ENCODE measurements around the gene ABCC2.
"Not testable (repeated sequence)": the region's sequence is repeated elsewhere in the genome, so short reads cannot be mapped to it uniquely, and the experiment has no call there.

The ABCC2 gene

DNA sequence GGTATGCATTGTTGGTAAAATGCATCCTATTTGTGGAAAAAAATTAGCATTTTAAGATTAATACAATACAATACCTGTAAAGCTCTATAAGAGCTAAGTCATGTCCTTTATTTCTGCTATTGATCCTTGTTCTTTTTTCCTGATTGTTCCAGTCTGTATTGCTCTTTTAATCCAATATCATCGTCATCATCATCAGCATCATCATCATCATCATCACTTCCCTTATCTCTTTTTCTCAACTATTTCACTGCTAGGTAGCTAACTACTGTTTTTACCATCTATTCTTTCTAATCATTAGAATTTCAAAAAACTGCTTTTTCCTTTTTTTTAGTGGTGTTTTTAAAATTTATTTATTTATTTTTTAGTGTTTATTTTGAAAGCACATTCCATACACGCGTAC is 71.2 kb downstream of the ABCC2 start:
- H3K4me3 ChIP-seq (ENCODE audit: control insufficient read depth, low read depth, low read length) = no peak overlapping the region
- DNase-seq (ENCODE audit: low read depth) = no peak
- no peak for TF ChIP-seq CTCF (IDR thresholded peaks at IDR 0.05; ENCODE audit: control insufficient read depth, insufficient read depth, low read depth, low read length, missing control alignments)

DNA sequence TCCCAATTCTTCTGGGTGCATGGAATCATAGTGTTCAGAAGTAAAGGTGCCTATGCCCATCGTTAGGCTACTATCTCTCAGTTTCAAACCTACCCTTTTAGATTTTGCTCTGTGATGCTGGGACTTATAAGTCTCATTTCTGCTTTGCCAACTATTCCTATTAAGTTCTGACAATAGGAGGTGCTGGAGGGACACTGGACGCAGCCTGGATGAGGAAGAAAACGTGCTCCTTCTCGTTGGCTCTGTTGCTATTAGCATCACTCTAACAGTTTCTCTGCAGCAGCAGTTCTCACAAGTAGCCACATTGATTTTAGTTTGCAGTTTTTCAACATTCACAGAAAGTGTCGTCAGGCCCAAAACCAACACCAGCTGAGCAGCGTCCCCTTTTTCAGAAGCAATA is 72.4 kb downstream of the ABCC2 start:
- TF ChIP-seq CTCF (IDR thresholded peaks at IDR 0.05; ENCODE audit: control insufficient read depth, insufficient read depth, low read depth, low read length, missing control alignments) = peak; percentile 76
- DNase-seq (ENCODE audit: low read depth) = peak; percentile 67
- no peak overlapping the region for H3K4me3 ChIP-seq (ENCODE audit: control insufficient read depth, low read depth, low read length)

- H3K4me3 ChIP-seq (ENCODE audit: control insufficient read depth, low read depth, low read length) = no peak overlapping the region
- no peak for DNase-seq (ENCODE audit: low read depth)
- no peak for TF ChIP-seq CTCF (IDR thresholded peaks at IDR 0.05; ENCODE audit: control insufficient read depth, insufficient read depth, low read depth, low read length, missing control alignments)
Observed at GRCh38 chr10:99855479-99856071, 73.1 kb downstream of the ABCC2 start.

DNA sequence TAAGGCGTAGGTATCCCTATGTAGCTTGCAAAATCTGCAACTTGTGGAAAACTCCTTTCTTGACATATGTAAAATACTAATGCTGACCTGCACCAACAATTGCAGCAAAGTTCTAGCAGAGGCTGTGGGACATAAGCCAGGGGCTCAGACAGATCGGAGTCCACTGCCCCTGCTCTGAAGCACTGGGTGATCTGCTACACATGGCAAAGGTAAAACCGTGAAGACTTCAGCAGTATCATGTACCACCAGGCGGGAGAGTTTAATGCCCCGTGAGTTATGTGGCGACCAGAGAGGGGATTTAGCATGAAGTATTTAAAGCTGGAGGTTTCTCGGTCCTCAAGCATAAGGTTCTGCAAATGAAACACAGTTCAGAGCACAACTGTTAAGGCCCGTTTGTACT is 76.4 kb downstream of the ABCC2 start:
- no peak for TF ChIP-seq CTCF (IDR thresholded peaks at IDR 0.05; ENCODE audit: control insufficient read depth, insufficient read depth, low read depth, low read length, missing control alignments)
- H3K4me3 ChIP-seq (ENCODE audit: control insufficient read depth, low read depth, low read length) = no peak overlapping the region

GRCh38 chr10:99859585-99859984 is 77.1 kb downstream of the ABCC2 start:
- no peak for DNase-seq (ENCODE audit: low read depth)
- no peak overlapping the region for H3K4me3 ChIP-seq (ENCODE audit: control insufficient read depth, low read depth, low read length)
- peak; percentile 24 for TF ChIP-seq CTCF (IDR thresholded peaks at IDR 0.05; ENCODE audit: control insufficient read depth, insufficient read depth, low read depth, low read length, missing control alignments)

More for the DNA sequence above, 76.4 kb downstream of the ABCC2 start:
- DNase-seq (ENCODE audit: low read depth) = no peak

DNA sequence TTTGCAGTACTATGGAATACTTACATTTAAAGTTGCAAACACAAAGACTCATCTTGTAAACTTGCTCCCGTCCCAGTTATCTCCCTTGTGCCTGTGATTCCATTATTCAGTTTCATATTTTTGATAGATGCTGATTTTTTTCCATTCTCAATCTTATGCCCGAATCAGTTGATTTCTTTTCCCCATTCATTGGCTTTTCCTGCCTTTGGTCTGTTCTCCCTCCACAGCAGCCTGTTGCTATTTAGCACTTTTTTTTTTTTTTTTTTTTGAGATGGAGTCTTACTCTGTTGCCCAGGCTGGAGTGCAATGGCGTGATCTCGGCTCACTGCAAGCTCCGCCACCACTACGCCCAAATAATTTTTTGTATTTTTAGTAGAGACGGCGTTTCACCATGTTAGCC is 78.0 kb downstream of the ABCC2 start:
- TF ChIP-seq CTCF (IDR thresholded peaks at IDR 0.05; ENCODE audit: control insufficient read depth, insufficient read depth, low read depth, low read length, missing control alignments) = no peak
- no peak for DNase-seq (ENCODE audit: low read depth)
- no peak overlapping the region for H3K4me3 ChIP-seq (ENCODE audit: control insufficient read depth, low read depth, low read length)

- H3K4me3 ChIP-seq (ENCODE audit: control insufficient read depth, low read depth, low read length) = not testable (repeated sequence)
- peak; percentile 87 for DNase-seq (ENCODE audit: low read depth)
Observed at GRCh38 chr10:99863535-99864240, 81.2 kb downstream of the ABCC2 start.

- DNase-seq (ENCODE audit: low read depth); H3K4me3 ChIP-seq (ENCODE audit: control insufficient read depth, low read depth, low read length): not testable (repeated sequence)
Observed at GRCh38 chr10:99867250-99867649, 84.8 kb downstream of the ABCC2 start.
